Gastrocnemius medialis (tissue), 4 donors: ENCODE measurements around the gene RP9.

Experiments used
- POLR2A ChIP-seq, 2 donors: fragments of 450-650 bp; IDR thresholded peaks; one replicate each; pipeline ENCODE4 v1.6.1; 2017; ENCODE audit warnings: antibody characterized with exemption in 2 of 2, mild to moderate bottlenecking in 2 of 2, moderate library complexity in 2 of 2
- TF ChIP-seq, protein P1 (sequence below), 5 experiments: fragments of 450-650 bp in 3 of 5; fragments of 200-600 bp in 2 of 5; sonication (generic) in 2 of 5; IDR thresholded peaks in 4 of 5; conservative IDR thresholded peaks in 1 of 5; 1 replicate in 4 of 5; 2 replicates in 1 of 5; pipeline ENCODE4 v1.5.1; 2016 to 2019; ENCODE audit warnings: antibody characterized with exemption in 5 of 5, mild to moderate bottlenecking in 3 of 5, moderate library complexity in 3 of 5

DNA sequence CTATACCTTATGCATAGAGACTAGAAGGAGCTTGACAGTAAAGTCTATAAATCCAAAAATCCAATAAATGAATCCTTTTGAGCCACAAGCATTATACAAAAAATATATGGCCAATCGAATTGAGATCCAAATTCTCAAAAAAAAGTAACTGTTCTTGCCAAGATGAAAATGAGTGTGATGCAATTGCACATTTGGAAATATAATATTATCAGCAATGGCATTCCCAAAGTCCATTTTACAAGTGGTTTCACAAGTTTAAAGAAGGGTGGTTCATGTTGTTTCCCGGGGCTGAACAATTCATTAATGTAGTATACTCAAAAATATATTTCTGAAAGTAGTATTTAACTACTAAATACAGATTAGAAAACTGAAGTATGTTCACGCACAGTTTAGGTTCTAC lies 7.3 kb downstream of the RP9 start:
- TF ChIP-seq POLR2A (IDR thresholded peaks at IDR 0.05), result no peak
- TF ChIP-seq, protein P1, sequence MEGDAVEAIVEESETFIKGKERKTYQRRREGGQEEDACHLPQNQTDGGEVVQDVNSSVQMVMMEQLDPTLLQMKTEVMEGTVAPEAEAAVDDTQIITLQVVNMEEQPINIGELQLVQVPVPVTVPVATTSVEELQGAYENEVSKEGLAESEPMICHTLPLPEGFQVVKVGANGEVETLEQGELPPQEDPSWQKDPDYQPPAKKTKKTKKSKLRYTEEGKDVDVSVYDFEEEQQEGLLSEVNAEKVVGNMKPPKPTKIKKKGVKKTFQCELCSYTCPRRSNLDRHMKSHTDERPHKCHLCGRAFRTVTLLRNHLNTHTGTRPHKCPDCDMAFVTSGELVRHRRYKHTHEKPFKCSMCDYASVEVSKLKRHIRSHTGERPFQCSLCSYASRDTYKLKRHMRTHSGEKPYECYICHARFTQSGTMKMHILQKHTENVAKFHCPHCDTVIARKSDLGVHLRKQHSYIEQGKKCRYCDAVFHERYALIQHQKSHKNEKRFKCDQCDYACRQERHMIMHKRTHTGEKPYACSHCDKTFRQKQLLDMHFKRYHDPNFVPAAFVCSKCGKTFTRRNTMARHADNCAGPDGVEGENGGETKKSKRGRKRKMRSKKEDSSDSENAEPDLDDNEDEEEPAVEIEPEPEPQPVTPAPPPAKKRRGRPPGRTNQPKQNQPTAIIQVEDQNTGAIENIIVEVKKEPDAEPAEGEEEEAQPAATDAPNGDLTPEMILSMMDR (IDR thresholded peaks at IDR 0.05 in 4 of 5, conservative IDR thresholded peaks at IDR 0.05 in 1 of 5), result no peak
